Measurements from ENCODE around the gene AHCYL1.

AHCYL1 gene

GRCh38 chr1:110050602-110051261 is 66.2 kb downstream of the AHCYL1 start:
- in situ Hi-C loops (cut with HindIII; ENCODE audit: low pct_ligation_motif_present, low pct_unique_long_range_greater_than_20kb, low sequenced_read_pairs): no loop called here
- DNase-seq: no peak

GRCh38 chr1:110051262-110051648 is 66.7 kb downstream of the AHCYL1 start:
- no peak for DNase-seq
- in situ Hi-C loops (cut with HindIII; ENCODE audit: low pct_ligation_motif_present, low pct_unique_long_range_greater_than_20kb, low sequenced_read_pairs): no loop called here

- in situ Hi-C loops (cut with HindIII; ENCODE audit: low pct_ligation_motif_present, low pct_unique_long_range_greater_than_20kb, low sequenced_read_pairs): no loop called here
- peak; percentile 48 for DNase-seq
Observed at GRCh38 chr1:110053552-110054428, 69.2 kb downstream of the AHCYL1 start.

GRCh38 chr1:110055493-110056284 is 71.1 kb downstream of the AHCYL1 start:
- DNase-seq: peak; percentile 8
- in situ Hi-C loops (cut with HindIII; ENCODE audit: low pct_ligation_motif_present, low pct_unique_long_range_greater_than_20kb, low sequenced_read_pairs): no loop called here

- in situ Hi-C loops (cut with HindIII; ENCODE audit: low pct_ligation_motif_present, low pct_unique_long_range_greater_than_20kb, low sequenced_read_pairs): no loop called here
- DNase-seq: no peak
Observed at GRCh38 chr1:110056285-110056683, 71.7 kb downstream of the AHCYL1 start.

GRCh38 chr1:110056776-110057175 is 72.2 kb downstream of the AHCYL1 start:
- DNase-seq: no peak
- in situ Hi-C loops (cut with HindIII; ENCODE audit: low pct_ligation_motif_present, low pct_unique_long_range_greater_than_20kb, low sequenced_read_pairs): no loop called here

GRCh38 chr1:110057963-110058518 is 73.5 kb downstream of the AHCYL1 start:
- no peak for DNase-seq
- in situ Hi-C loops (cut with HindIII; ENCODE audit: low pct_ligation_motif_present, low pct_unique_long_range_greater_than_20kb, low sequenced_read_pairs): no loop called here

- in situ Hi-C loops (cut with HindIII; ENCODE audit: low pct_ligation_motif_present, low pct_unique_long_range_greater_than_20kb, low sequenced_read_pairs): no loop called here
- no peak for DNase-seq
Observed at GRCh38 chr1:110058591-110058990, 74.0 kb downstream of the AHCYL1 start.

GRCh38 chr1:110059133-110059863 is 74.7 kb downstream of the AHCYL1 start:
- in situ Hi-C loops (cut with HindIII; ENCODE audit: low pct_ligation_motif_present, low pct_unique_long_range_greater_than_20kb, low sequenced_read_pairs): no loop called here
- DNase-seq: no peak

- DNase-seq: peak; percentile 40
Observed at GRCh38 chr1:110060034-110060661, 75.6 kb downstream of the AHCYL1 start.

GRCh38 chr1:110060662-110061060 is 76.1 kb downstream of the AHCYL1 start:
- in situ Hi-C loops (cut with HindIII; ENCODE audit: low pct_ligation_motif_present, low pct_unique_long_range_greater_than_20kb, low sequenced_read_pairs): no loop called here
- no peak for DNase-seq

More at GRCh38 chr1:110060034-110060661, 75.6 kb downstream of the AHCYL1 start:
- in situ Hi-C loops (cut with HindIII; ENCODE audit: low pct_ligation_motif_present, low pct_unique_long_range_greater_than_20kb, low sequenced_read_pairs): no loop called here

- no peak for DNase-seq
- in situ Hi-C loops (cut with HindIII; ENCODE audit: low pct_ligation_motif_present, low pct_unique_long_range_greater_than_20kb, low sequenced_read_pairs): no loop called here
Observed at GRCh38 chr1:110061341-110061740, 76.8 kb downstream of the AHCYL1 start.

GRCh38 chr1:110062612-110063011 is 78.0 kb downstream of the AHCYL1 start:
- DNase-seq: no peak

GRCh38 chr1:110063781-110064180 is 79.2 kb downstream of the AHCYL1 start:
- in situ Hi-C loops (cut with HindIII; ENCODE audit: low pct_ligation_motif_present, low pct_unique_long_range_greater_than_20kb, low sequenced_read_pairs): no loop called here
- no peak for DNase-seq

More at GRCh38 chr1:110062612-110063011, 78.0 kb downstream of the AHCYL1 start:
- in situ Hi-C loops (cut with HindIII; ENCODE audit: low pct_ligation_motif_present, low pct_unique_long_range_greater_than_20kb, low sequenced_read_pairs): no loop called here

GRCh38 chr1:110064576-110065337 is 80.2 kb downstream of the AHCYL1 start:
- DNase-seq: no peak
- in situ Hi-C loops (cut with HindIII; ENCODE audit: low pct_ligation_motif_present, low pct_unique_long_range_greater_than_20kb, low sequenced_read_pairs): no loop called here

GRCh38 chr1:110065841-110066240 is 81.3 kb downstream of the AHCYL1 start:
- in situ Hi-C loops (cut with HindIII; ENCODE audit: low pct_ligation_motif_present, low pct_unique_long_range_greater_than_20kb, low sequenced_read_pairs): no loop called here

GRCh38 chr1:110067479-110067892 is 82.9 kb downstream of the AHCYL1 start:
- in situ Hi-C loops (cut with HindIII; ENCODE audit: low pct_ligation_motif_present, low pct_unique_long_range_greater_than_20kb, low sequenced_read_pairs): no loop called here
- no peak for DNase-seq

More at GRCh38 chr1:110065841-110066240, 81.3 kb downstream of the AHCYL1 start:
- DNase-seq: no peak
